HG02610 (cell line): ENCODE measurements around the gene PTPN14.

Experiments
- ATAC-seq: cut with Tn5 transposase; IDR thresholded peaks from one replicate; pipeline ENCODE4 v1.9.1; 2021; ENCODE audit warnings: mild to moderate bottlenecking, moderate library complexity; ENCODE audit not compliant: unreplicated experiment

Gene PTPN14

DNA sequence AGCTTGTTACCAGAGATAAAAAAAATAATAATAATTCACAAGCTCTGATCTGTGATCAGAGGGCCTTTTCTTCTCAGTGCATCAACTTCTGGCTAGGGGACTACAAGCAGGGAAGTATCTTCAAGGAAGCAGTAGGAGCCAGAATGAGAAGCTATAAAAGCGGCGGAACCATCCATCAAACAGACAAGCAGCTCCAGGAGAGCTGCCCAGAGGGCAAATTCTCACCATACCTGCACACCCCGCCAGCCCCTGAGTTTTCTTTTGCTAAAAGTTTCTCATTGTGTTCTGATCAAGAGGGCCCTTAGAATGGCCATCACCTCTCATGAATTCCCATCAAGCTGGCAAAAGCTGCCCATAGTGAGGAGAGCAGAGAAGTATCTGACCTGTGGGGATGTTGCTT, 171.0 kb downstream of the PTPN14 start:
- no peak for ATAC-seq

DNA sequence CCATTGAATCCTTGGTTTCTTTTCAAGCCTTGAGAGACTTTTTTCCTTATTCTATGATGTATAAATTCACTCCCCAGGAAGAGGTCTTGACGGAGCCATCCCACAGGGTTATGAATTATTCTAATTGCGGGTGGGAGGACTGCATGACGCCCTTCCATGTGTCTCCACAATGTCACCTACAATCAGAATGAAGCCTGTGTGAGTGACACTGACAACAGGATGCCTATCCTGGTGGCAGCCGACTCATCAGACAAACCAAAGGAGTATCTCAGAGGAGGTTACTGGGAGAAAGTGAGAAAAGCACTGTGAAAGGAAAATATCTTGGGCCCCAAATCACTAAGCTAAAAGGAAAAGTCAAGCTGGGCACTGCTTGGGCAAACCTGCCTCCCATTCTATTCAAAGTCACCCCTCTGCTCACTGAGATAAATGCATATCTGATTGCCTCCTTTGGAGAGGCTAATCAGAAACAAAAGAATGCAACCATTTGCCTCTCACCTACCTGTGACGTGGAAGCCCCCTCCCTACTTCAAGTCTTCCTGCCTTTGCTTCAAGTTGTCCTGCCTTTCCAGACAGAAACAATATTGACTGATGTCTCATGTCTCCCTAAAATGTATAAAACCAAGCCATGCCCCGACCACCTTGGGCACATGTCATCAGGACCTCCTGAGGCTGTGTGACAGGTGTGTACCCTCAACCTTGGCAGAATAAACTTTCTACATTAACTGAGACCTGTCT, 172.0 kb downstream of the PTPN14 start:
- ATAC-seq, result no peak

DNA sequence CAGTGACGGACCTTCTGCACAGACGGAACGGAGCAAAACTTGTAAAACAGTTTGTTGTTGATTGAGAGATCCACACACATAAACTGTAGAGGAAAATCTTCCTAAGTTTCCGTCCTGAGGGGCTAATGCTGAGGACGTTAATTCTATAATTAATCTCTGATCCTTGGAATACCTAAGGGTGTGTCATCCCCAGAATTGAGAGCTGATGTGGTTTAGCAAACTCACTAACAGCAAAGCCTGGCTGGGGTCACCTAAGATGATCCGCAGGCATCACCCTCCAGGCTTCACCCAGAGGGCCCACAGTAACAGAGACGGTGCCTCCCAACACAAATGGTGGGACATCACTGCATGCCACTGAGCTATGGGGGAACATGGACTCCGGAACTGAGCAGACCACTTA, 172.9 kb downstream of the PTPN14 start:
- ATAC-seq, result no peak

- ATAC-seq, result no peak
Measured at GRCh38 chr1:214377886-214378285, 173.5 kb downstream of the PTPN14 start.

DNA sequence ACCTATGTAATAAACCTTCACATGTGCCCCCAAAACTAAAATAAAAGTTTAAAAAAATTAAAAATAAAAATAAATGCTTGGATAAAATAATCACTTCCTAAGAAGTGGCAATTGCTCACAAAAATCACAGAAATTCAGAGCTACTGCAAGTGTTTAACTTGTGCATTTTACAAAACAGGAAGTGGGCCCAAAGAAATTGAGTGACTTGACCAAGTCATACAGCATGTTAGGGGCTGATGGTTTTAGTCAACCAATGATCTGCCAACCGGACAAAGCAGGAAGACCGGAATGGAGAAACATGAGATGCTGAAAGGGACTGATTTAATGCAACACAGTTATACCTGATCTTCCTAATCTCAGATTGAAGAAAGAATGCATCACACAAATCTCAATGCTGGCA, 173.9 kb downstream of the PTPN14 start:
- ATAC-seq, result no peak

- ATAC-seq, result no peak
Measured at GRCh38 chr1:214372092-214372491, 179.3 kb downstream of the PTPN14 start.

GRCh38 chr1:214370615-214371014, 180.8 kb downstream of the PTPN14 start:
- no peak for ATAC-seq

GRCh38 chr1:214369364-214369763, 182.0 kb downstream of the PTPN14 start:
- no peak for ATAC-seq

- no peak for ATAC-seq
Measured at GRCh38 chr1:214367841-214368240, 183.6 kb downstream of the PTPN14 start.

DNA sequence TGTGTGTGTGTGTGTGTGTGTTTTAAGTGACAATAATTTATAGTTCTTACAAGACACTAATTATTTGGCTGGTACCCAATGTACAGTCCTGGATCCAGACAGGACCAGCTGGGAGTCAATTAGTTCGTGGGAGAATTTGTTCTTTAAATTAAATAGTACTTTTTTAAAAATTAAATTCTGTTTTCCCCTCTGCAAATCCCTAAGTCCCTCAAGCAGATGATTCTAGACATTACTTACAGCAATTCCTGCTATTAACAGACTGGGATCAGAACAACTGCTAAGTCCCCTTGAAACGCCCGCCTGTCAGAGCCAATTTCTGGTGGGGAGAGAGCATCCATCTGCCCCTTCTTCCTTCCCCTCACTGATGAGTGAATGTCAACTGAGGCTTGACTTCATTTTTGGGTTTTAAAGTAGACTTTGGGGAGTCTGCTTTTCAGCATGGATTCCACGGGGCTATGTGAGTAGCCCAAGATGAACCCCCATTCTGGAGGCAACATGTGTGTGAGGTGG, 186.6 kb downstream of the PTPN14 start:
- no peak for ATAC-seq

GRCh38 chr1:214364386-214364785, 187.0 kb downstream of the PTPN14 start:
- ATAC-seq, result no peak

DNA sequence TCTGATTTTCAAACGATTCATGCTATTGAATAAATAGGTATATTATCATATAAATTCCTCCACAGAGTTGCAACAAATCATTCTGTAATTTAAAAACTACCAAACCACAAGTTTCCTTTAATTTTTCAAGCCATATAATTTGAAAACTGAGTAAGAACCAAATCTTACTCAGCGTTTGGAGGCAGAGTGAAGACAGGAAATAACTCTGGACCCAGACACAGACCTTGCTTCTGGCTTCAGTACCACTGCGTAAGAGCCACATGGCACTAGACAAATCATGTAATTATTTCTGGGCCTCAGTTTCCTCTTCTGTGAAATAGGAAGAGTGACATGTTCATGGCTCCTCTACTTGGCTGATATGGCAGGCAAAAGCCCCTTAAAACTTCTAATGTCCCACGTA, 188.0 kb downstream of the PTPN14 start:
- no peak for ATAC-seq

- no peak for ATAC-seq
Measured at GRCh38 chr1:214362188-214362882, 189.1 kb downstream of the PTPN14 start.

DNA sequence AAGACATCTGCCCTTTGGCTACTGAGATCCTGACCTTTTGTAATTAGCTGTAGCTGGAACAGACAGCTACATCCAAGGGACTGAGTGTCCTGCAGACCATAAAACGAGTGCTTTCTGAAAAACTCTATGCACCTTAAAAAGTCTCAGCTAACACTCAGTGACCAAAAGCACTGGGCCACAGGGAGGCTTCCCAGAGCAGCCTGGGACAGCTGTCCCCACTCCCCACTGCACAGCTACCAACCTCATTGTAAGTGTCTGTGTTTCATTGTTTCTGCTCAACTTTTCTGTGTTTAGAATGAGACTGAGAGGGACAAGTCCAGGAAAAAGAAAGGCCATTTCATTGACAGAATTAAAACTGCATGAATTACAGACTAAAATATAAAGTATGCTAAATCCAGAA, 189.8 kb downstream of the PTPN14 start:
- ATAC-seq, result no peak

GRCh38 chr1:214360525-214361164, 190.8 kb downstream of the PTPN14 start:
- no peak for ATAC-seq

DNA sequence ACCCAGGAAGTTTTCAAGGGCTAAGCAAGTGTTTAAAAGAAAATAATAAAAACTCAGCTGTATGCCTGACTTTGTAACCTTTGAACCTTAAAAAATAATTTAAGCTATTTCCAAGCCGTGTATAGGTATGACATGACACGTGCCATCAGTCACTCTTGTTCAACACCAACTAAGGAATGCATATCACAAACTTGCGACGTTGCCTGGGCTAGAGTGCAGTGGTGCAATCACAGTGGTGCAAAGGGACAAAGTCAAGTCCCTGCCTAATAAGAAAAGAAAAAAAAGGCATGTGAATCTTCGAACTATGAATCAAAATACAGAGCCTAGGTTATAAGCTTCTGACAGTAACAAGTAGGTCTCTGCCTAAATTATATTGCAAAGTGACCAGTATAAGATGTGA, 191.3 kb downstream of the PTPN14 start:
- no peak for ATAC-seq

DNA sequence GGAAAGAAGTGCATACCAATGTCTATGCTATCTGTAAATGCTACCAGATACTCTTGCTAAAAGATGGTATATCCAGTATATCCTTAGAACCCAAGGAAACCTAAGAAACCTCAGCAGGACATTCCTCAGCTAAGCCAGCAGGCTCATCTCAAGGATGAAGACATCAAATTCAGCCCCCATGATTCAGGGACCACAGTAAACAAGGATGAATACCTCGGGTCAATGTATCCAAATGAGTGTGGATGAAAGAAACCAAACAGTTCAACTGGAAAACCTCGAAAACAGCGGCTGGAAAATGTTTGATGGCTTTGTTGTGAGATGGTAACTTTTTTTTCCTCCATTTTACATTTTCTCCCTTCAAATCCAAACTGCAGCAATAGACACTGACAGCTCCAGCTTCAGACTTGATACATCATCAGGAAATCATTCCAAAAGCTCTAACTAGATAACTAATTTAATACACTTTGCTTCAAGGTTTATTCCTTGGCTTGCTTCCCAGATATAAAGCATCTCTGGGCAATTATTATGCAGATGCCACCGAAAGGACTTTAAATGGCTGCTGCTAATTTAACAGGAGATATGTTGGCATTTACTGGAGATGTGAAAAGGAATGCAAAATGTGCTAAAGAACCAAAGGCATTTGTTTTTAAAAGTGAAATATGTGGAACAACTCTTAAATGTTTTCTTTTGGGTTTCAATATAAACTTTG, 196.8 kb downstream of the PTPN14 start:
- no peak for ATAC-seq

DNA sequence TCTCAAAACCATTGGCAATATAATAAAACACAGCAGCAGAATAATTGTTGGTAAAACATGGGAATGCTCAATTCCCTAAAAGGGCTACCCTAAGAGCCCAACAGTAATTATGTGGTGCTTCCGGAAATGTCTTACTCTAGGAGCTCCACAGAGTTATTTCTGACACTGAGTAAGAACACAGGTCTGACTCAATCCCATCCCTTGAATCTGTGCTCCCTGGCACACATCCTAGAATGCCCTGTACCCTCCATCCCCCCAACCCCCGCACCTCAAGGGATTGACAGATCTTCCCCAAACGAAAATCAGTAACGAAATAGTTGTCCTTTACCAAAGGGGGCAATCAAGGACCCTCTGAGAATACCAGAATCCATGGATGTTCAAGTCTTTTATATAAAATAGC, 198.6 kb downstream of the PTPN14 start:
- ATAC-seq, result no peak

DNA sequence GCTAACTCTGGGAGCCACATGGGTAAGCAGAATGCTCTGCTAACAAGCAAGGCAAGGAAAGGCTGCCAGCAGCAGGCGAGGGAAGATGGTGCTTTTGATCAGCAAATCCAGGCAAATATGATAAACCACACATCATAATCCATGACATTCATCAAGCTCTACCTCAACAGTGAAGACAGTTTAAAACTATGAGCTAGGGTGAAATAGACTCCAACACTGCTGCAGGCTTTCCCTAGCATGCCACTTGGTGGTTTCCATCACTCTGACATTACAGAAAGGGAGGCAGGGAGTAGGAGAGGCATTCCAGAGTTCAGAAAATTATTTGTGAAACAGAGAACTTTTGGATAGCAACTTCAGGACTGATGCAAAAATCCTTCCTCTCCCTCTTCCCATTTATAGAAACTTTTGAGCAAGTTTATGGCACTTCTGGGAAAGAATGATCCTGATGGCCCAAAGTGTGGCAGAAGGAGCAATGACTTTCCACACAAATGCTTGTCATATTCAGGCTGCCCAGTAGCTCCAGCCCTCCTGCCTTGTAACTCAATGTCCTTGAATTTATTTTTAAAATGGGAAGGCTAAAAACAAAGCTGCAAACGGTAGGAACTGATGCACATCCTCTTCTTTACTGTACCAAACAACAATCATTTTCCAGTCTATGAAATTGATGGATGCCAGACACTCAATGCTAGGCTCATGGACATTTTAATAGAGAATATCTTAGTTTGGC, 199.7 kb downstream of the PTPN14 start:
- no peak for ATAC-seq

GRCh38 chr1:214349781-214350180, 201.6 kb downstream of the PTPN14 start:
- ATAC-seq, result no peak

DNA sequence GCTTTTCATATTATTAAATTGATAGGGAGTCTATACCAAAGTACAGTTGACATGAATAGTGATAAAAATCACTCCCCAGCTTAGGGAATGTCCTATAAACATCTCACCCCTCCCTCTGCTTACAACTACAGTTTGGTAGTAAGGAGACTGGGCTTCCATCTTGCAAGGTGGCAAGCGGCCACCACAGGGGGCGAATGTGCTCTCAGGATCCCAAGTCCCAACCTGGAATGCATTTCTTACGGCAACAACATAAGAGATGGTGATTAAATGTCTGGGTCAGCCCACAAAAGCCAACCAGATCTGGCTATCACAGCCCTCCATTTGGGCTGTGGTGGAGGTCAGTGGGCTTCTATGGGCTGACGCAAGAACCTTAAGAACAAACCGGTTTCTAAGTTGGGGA, 202.4 kb downstream of the PTPN14 start:
- ATAC-seq, result no peak
